SHP77 (cell line): Measurements from ENCODE around the gene C1orf74.

Experiments used
- DNase-seq, 2 experiments: peaks; one replicate each; lab custom pipeline; 2025; lab: John Stamatoyannopoulos, UW

C1orf74 gene

DNA sequence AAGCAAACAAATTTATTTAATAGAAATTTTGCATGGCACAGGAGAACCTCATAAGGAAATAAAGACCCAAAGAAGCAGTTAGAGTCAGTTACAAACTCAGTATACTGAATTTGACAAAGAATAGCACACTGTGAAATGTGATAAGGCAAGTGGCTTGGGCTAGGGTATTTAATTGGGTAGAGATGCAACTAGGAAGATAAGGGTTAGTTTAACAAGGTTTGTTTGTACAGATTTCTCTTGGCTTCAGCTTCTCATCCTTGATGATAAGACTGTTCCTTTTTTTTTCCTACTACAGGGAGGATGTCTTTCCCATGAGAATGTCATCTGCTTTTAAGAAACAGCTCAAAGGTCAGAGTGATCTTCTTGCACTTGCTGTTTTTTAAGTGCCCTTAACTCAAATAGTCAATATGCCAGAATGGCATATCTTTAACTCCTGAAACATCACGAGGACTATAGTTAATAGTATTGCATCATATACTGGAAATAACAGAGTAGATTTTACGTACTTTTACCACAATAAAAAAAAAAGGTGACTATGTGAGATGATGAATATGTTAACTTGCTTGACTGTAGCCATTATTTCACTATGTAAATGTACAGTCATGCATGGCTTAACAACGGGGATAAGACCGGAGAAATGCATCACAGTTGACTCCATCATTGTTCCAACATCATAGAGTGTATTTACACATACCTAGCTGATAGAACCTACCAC is 37.8 kb downstream of the C1orf74 start:
- DNase-seq, result no peak

DNA sequence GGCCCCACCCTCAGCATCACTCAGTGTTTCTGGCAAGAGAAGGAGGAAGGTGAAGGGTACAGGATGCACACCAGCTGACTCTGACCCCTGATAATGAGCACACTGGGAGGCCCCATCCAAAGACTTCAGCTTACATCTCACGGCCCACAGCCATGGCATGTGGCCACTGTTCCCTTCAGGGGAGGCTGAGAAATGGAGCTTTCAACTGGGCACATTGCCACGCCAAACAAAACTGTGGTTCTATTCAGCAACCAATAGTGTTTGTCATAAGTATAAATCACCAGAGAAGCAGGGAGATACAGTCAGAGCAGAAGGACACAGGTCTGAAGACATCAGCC is 41.2 kb downstream of the C1orf74 start:
- no peak for DNase-seq

DNA sequence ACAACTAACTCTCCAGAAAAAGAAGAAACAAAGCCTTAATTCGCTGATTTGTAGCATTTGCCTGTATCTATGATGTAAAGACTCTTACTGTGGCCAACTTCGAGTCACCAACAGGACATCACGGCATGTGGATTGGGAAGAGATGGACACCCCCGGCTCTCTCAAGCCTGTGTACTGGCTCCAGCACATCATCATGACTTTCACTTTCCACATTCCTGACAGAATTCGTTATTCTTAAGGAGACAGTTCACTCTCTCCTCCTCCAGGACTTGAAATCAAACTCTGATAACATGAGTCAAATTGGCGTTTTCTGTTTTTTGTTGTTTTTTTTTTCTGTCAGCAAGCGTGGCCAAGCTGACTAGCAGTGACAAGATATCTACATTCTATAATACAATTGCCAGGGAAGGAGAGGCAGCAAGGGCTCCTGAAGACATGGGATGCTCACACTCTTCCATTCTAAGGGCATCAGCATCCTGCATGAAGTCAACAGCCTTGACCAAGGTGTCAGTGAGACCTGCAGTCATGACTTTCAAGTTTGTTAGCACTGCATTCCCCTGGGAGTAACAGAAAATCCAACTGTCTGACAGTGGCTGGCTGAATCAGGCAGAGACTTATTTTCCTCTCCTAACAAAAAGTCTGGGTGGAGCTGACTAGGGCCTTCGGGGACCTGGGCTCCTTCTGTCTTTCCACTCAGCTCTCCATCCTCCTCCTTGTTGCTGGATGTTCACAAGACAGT is 41.8 kb downstream of the C1orf74 start:
- DNase-seq, result no peak

DNA sequence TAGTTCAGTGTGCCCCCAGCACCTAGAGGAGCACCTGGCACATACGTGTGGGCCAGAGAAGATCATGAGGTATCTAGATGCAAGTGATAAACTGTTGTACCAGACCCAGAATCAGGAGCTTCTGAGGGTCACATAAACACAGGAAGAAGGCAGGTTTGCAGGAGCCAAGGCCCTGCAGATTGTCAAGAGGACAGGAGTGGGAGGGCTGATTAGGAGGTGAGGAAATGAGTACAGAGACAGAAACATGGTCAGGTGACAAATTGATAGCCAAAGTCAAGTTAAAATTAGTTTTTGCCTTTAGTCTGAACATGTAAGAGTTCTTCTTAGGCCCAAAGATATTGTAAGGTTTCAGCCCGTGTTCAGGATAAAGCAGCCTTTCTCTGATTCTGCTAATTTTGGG is 42.5 kb downstream of the C1orf74 start:
- no peak for DNase-seq

DNA sequence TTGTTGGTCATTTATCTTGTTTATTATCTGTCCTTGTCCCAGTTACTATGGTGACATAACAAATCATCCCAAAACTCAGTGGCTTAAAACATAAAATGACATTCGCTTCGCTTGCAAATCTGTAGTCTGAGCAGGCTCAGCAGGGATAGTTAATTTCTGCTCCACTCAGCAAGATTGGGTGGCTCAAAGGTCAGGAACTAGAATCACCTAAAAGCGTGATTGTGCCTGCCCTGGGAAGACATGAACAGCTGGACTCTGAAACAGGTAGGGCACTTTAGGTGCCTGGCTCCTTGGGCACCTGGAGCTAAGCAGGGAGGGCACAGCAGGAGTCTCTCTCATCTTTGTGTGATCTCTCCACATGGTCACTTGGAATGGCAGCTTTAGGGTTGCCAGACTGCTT is 43.2 kb downstream of the C1orf74 start:
- no peak for DNase-seq

DNA sequence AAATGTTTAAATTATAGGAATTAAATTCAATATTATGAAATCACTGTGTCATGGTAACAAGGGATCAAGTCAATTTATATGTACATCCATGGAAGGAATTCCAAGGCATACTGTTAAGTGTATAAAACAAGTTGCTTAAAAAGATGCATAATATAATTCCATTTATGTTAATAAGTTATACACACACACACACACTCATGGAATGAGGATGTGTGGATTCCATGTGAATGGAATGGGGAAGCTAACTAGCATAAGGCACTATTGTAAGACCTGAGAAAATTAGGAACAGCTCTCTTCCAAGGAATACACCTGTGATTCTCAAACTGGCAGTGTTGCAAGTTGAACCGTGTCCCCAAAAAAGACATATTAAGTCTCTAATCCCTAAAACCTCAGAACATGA is 46.1 kb downstream of the C1orf74 start:
- DNase-seq, result no peak

DNA sequence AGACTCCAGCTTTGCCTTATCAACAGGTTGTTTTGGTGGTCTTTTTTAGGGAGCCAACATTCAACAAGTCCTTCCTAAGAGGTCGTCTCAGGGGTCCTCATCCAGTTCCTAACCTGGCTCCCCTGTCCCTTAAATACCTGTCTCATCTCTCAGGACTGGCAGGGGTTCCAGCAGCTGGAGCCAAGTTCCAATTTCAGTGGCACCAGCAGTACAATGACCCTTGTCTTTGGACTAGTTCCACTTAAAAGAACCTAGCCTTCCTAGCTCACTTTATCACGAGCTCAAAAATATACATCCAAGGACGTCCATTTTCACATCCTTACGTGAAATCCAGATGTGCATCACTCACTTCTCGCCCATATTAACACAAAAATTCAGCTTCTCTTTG is 47.2 kb downstream of the C1orf74 start:
- DNase-seq, result no peak

DNA sequence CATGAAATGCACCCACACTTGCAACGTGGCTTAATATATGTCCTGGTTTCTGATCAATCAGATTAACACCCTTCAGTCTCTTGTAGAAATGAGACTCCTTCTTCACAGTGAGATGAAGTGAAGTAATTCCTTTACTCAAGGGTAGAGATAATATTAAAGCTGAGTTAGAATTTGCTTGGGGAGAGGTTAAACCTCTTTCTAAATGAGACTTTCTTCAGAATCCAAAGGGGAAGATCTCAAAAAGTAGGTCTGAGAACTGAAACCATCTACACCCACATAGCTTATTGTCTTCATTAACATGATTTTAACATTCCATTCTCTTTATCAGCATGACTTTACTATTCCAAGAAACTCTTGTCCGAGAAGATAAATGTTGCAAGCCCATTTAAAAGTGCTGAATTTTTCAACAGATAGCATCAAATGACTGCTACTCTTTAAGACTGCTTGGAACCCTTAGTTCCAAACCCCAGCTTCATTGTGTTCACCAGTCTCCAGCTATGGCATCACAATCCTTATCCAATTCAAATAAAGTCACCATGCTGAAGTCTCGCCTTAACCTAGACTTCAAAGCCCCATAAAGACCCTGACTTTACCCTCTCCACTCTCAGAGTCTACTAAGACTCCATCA is 47.8 kb downstream of the C1orf74 start:
- no peak for DNase-seq

DNA sequence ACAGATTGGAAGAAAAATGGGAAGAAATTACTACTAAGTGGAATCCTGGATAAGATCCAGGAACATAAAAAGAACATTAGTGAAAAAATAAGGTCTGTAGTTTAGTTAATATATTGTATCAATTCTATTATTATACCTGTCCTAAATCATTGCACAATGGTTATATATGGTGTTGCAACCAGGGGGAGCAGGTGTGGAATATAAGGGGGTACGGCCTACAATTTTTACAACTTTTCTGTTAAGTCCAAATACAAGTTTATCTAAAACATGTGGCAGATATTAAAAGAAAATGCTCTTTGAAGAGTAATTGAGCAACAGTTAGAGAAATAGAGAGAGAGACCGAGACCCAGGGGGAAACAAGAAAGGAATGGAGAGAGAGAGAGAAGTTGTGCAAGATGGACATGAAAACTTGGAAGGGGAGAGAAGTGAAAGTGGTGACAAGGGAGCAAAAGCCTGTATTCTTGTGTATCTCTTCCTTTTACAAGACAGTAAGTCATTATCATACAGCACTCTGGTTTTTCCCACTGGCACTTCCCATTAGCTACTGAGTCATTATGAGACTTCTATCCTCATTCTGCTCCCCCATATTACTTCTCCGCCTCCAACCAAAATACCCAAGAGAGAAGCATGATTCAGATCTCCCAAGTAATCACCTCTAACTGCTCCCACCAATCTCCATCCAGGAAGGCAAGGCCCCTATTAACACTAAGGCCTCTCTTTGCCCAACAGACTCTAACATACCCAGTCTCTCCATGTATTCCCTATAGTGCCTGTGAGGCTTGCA is 50.8 kb downstream of the C1orf74 start:
- no peak for DNase-seq

DNA sequence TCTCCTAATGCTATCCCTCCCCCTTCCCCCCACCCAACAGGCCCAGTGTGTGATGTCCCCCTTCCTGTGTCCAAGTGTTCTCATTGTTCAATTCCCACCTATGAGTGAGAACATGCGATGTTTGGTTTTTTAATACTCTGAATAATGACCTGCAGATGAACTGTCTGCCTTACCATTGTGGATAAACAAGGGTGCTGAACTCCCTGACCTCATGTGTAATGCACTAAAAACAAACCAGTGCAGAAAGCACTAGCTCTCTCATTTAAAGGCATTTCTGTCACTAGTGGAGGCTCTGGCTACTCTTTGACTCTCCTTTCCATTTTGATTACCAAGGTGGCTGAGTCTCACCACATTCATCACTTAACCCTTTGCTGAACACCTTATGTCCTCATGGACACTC is 51.6 kb downstream of the C1orf74 start:
- DNase-seq, result no peak

DNA sequence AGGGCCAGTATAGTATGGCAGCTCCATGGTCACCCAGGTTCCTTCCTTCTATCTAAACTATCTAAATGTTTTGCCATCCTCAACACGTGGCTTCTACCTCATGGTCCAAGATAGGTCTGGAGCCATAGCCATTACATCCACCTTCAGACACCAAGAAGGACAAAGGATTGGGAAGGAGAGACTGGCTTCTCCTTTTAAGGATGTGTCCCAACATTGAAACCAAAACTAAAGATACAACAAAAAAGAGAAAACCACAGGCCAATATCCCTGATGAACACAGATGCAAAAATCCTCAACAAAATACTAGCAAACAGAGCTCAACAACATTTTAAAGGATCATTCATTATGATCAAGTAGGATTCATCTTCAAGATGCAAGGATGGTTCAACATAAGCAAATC is 54.9 kb downstream of the C1orf74 start:
- DNase-seq, result no peak
